OCI-LY1 (cell line): ENCODE results near the gene CD209.

Experiments
- EZH2 ChIP-seq: fragments of 200-600 bp; sonication (generic), shearing (Covaris generic); IDR thresholded peaks from 2 replicates; pipeline ENCODE4 v1.8.0; 2017; ENCODE audit warnings: borderline replicate concordance, mixed run types, mild to moderate bottlenecking, antibody characterized with exemption, low read length, moderate library complexity, mixed read lengths
- TF ChIP-seq, protein P1 (sequence below): fragments of 200-600 bp; sonication (generic), shearing (Covaris generic); IDR thresholded peaks from 2 replicates; pipeline ENCODE4 v1.5.1; 2017; ENCODE audit warnings: mild to moderate bottlenecking, antibody characterized with exemption, low read length, moderate library complexity, mixed read lengths

DNA sequence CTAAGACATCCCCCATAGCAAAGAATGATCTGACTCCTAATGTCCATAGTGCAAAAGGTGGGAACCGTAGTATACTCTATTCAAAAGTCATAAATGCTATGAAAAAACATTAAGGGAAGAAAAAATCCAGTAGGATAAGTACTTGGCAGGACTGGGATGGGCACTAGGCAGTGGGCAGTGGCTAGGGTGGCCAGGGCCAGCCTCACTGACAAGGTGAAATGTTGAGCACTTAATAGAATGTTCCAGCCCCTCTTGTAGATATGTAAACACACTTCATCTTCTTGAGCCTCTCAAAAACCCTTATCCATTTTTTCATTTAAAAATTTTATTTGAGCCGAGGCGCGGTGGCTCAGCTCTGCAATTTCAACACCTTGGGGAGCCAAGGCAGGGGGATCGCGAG, 14.0 kb downstream of the CD209 start:
- TF ChIP-seq, protein P1, sequence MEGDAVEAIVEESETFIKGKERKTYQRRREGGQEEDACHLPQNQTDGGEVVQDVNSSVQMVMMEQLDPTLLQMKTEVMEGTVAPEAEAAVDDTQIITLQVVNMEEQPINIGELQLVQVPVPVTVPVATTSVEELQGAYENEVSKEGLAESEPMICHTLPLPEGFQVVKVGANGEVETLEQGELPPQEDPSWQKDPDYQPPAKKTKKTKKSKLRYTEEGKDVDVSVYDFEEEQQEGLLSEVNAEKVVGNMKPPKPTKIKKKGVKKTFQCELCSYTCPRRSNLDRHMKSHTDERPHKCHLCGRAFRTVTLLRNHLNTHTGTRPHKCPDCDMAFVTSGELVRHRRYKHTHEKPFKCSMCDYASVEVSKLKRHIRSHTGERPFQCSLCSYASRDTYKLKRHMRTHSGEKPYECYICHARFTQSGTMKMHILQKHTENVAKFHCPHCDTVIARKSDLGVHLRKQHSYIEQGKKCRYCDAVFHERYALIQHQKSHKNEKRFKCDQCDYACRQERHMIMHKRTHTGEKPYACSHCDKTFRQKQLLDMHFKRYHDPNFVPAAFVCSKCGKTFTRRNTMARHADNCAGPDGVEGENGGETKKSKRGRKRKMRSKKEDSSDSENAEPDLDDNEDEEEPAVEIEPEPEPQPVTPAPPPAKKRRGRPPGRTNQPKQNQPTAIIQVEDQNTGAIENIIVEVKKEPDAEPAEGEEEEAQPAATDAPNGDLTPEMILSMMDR, result no peak
- TF ChIP-seq EZH2, result no peak
